HUES64 (cell line): ENCODE data around the gene DERL3.
A peak's percentile ranks its signal among the peaks of the same experiment; 100 is the strongest.

ENCODE experiments used
- H3K27ac ChIP-seq: 2 replicates; pipeline ENCODE4 v1.7.0; 2013; ENCODE audit warnings: low read depth, low read length, inconsistent platforms
- H3K27me3 ChIP-seq: 2 replicates; pipeline ENCODE4 v1.6.1; 2013; ENCODE audit warnings: mild to moderate bottlenecking, low read length; ENCODE audit not compliant: insufficient read depth
- H3K36me3 ChIP-seq: 2 replicates; pipeline ENCODE4 v1.6.1; 2013; ENCODE audit warnings: mild to moderate bottlenecking, low read length; ENCODE audit not compliant: insufficient read depth
- H3K4me1 ChIP-seq: 2 replicates; pipeline ENCODE4 v1.6.1; 2013; ENCODE audit warnings: mild to moderate bottlenecking, low read length, moderate library complexity; ENCODE audit not compliant: insufficient read depth
- H3K4me3 ChIP-seq: 2 replicates; pipeline ENCODE4 v1.5.1; 2013; ENCODE audit warnings: mild to moderate bottlenecking, low read length, moderate library complexity
- H3K9ac ChIP-seq: 2 replicates; pipeline ENCODE4 v1.6.1; 2013; ENCODE audit warnings: mild to moderate bottlenecking, low read depth, low read length
- H3K9me3 ChIP-seq: 2 replicates; pipeline ENCODE4 v1.6.1; 2013; ENCODE audit warnings: low read depth, low read length; ENCODE audit not compliant: insufficient read depth
- WGBS: fragments of 150-250, 120-280 bp; methylation state at CpG from one replicate; pipeline ENCODE4 v1.1.7; 2013; ENCODE audit warnings: missing lambda C conversion rate; 5-methylcytosine and 5-hydroxymethylcytosine counted together

The DERL3 gene

GRCh38 chr22:23846081-23846469 is 7.3 kb upstream of the DERL3 start:
- H3K9ac ChIP-seq = no peak overlapping the region
- H3K4me3 ChIP-seq = no peak overlapping the region

GRCh38 chr22:23845265-23846080 is 6.7 kb upstream of the DERL3 start:
- WGBS = 76% methylated on average over 9 of the region's 9 CpGs
- Histone ChIP-seq H3K4me3 (no peak overlapping the region), H3K4me1 (peaks cover 14% of the 10 kb centered on the region), H3K9ac (no peak overlapping the region), H3K27ac (no peak overlapping the region), H3K27me3 (peaks cover 4% of the 10 kb centered on the region; the same call in 1 of the 2 replicates), H3K36me3 (no peaks in the 10 kb centered on the region), H3K9me3 (no peaks in the 10 kb centered on the region)

More at GRCh38 chr22:23846081-23846469, 7.3 kb upstream of the DERL3 start:
- Histone ChIP-seq H3K27ac (no peak overlapping the region), H3K4me1 (peaks cover 14% of the 10 kb centered on the region), H3K36me3 (no peaks in the 10 kb centered on the region), H3K27me3 (peaks cover 9% of the 10 kb centered on the region; the same call in 1 of the 2 replicates), H3K9me3 (no peaks in the 10 kb centered on the region)
- WGBS = 82% methylated on average over 7 of the region's 7 CpGs

GRCh38 chr22:23844739-23845202 is 6.0 kb upstream of the DERL3 start:
- Histone ChIP-seq H3K4me3 (no peak overlapping the region), H3K9ac (no peak overlapping the region), H3K4me1 (peaks cover 14% of the 10 kb centered on the region), H3K36me3 (no peaks in the 10 kb centered on the region), H3K27me3 (peaks cover 3% of the 10 kb centered on the region; the same call in 1 of the 2 replicates), H3K27ac (no peak overlapping the region), H3K9me3 (no peaks in the 10 kb centered on the region)
- 81% methylated on average over 8 of the region's 8 CpGs for WGBS

GRCh38 chr22:23842599-23842998 is 3.8 kb upstream of the DERL3 start:
- no peak overlapping the region for H3K9ac ChIP-seq
- no peak overlapping the region for H3K4me3 ChIP-seq
- peaks cover 8% of the 10 kb centered on the region; the same call in 1 of the 2 replicates for H3K27me3 ChIP-seq
- no peak overlapping the region for H3K27ac ChIP-seq
- no peaks in the 10 kb centered on the region for H3K36me3 ChIP-seq
- 83% methylated on average over 4 of the region's 4 CpGs for WGBS
- no peaks in the 10 kb centered on the region for H3K9me3 ChIP-seq
- peaks cover 15% of the 10 kb centered on the region for H3K4me1 ChIP-seq

GRCh38 chr22:23841736-23842445 is 3.1 kb upstream of the DERL3 start:
- Histone ChIP-seq H3K36me3 (no peaks in the 10 kb centered on the region), H3K9me3 (no peaks in the 10 kb centered on the region), H3K4me1 (peaks cover 15% of the 10 kb centered on the region), H3K4me3 (no peak overlapping the region), H3K27ac (no peak overlapping the region), H3K9ac (no peak overlapping the region), H3K27me3 (peaks cover 8% of the 10 kb centered on the region; the same call in 1 of the 2 replicates)
- 60% methylated on average over 20 of the region's 20 CpGs for WGBS

GRCh38 chr22:23841292-23841691 is 2.5 kb upstream of the DERL3 start:
- H3K4me1 ChIP-seq = peaks cover 10% of the 10 kb centered on the region

GRCh38 chr22:23840026-23840425 is 1.2 kb upstream of the DERL3 start:
- H3K9me3 ChIP-seq = no peaks in the 10 kb centered on the region
- peaks cover 13% of the 10 kb centered on the region for H3K36me3 ChIP-seq
- H3K4me3 ChIP-seq = no peak overlapping the region
- peaks cover 8% of the 10 kb centered on the region for H3K4me1 ChIP-seq
- H3K27me3 ChIP-seq = peaks cover 8% of the 10 kb centered on the region; the same call in 1 of the 2 replicates
- 94% methylated on average over 7 of the region's 7 CpGs for WGBS
- H3K9ac ChIP-seq = no peak overlapping the region
- no peak overlapping the region for H3K27ac ChIP-seq

More at GRCh38 chr22:23841292-23841691, 2.5 kb upstream of the DERL3 start:
- no peak overlapping the region for H3K4me3 ChIP-seq
- H3K27ac ChIP-seq = no peak overlapping the region
- H3K9me3 ChIP-seq = no peaks in the 10 kb centered on the region
- H3K27me3 ChIP-seq = peaks cover 8% of the 10 kb centered on the region; the same call in 1 of the 2 replicates
- 83% methylated on average over 5 of the region's 5 CpGs for WGBS
- 0 out of 2 replicates have a peak, but pooled peaks cover under 1% of the 10 kb centered on the region for H3K36me3 ChIP-seq
- H3K9ac ChIP-seq = no peak overlapping the region

GRCh38 chr22:23837911-23838680 is 710 bp downstream of the DERL3 start:
- no peak overlapping the region for H3K27ac ChIP-seq
- H3K36me3 ChIP-seq = peaks cover 31% of the 10 kb centered on the region
- WGBS = 17% methylated on average over 41 of the region's 41 CpGs
- no peaks in the 10 kb centered on the region for H3K9me3 ChIP-seq
- H3K4me3 ChIP-seq = peak overlapping the region; percentile 60
- peak overlapping the region; percentile 56 for H3K9ac ChIP-seq
- H3K27me3 ChIP-seq = peaks cover 8% of the 10 kb centered on the region; the same call in 1 of the 2 replicates
- H3K4me1 ChIP-seq = peaks cover 8% of the 10 kb centered on the region

GRCh38 chr22:23837496-23837859 is 1.3 kb downstream of the DERL3 start:
- Histone ChIP-seq H3K36me3 (peaks cover 35% of the 10 kb centered on the region), H3K9ac (no peak overlapping the region), H3K9me3 (no peaks in the 10 kb centered on the region), H3K4me1 (peaks cover 6% of the 10 kb centered on the region), H3K27me3 (peaks cover 8% of the 10 kb centered on the region; the same call in 1 of the 2 replicates), H3K4me3 (no peak overlapping the region), H3K27ac (no peak overlapping the region)
- 84% methylated on average over 12 of the region's 12 CpGs for WGBS

GRCh38 chr22:23836692-23837495 is 1.9 kb downstream of the DERL3 start:
- WGBS = 82% methylated on average over 12 of the region's 12 CpGs
- Histone ChIP-seq H3K4me3 (no peak overlapping the region), H3K36me3 (peaks cover 41% of the 10 kb centered on the region), H3K4me1 (peaks cover 4% of the 10 kb centered on the region; the same call in 1 of the 2 replicates), H3K9me3 (no peaks in the 10 kb centered on the region), H3K9ac (no peak overlapping the region), H3K27ac (no peak overlapping the region), H3K27me3 (peaks cover 8% of the 10 kb centered on the region; the same call in 1 of the 2 replicates)
